Gastrocnemius medialis (tissue), 4 donors: ENCODE measurements around the gene ASIC2. TPM values are rescaled to one million over a fixed set of nuclear protein-coding genes. Genes with fewer than 3 reads are reported as not detected.

ENCODE experiments used
- ATAC-seq, 2 donors: fragments of 150-250 bp; one replicate each; pipeline ENCODE4 v1.9.1; 2016
- DNase-seq, 2 donors: peaks; one replicate each; pipeline ENCODE4 v3.0.0-alpha.2; 2019
- H3K27ac ChIP-seq, 4 donors: fragments of 200-600 bp; sonication (generic); 1 replicate in 1 of 4; 2 replicates in 3 of 4; pipeline ENCODE4 v1.5.1; 2016 to 2018; ENCODE audit warnings: mild to moderate bottlenecking in 2 of 4, moderate library complexity in 1 of 4
- H3K27me3 ChIP-seq, 3 donors: fragments of 200-600 bp; sonication (generic) in 2 of 3; 1 replicate in 1 of 3; 2 replicates in 2 of 3; pipeline versions ENCODE4 v1.5.1 to v1.6.0; 2016 to 2019; ENCODE audit warnings: mild to moderate bottlenecking in 1 of 3, moderate library complexity in 1 of 3
- H3K36me3 ChIP-seq, 2 donors: fragments of 200-600 bp; sonication (generic) in 1 of 2; one replicate each; pipeline ENCODE4 v1.5.1; 2017 to 2018
- H3K4me1 ChIP-seq, 2 donors: fragments of 200-600 bp; sonication (generic) in 1 of 2; one replicate each; pipeline ENCODE4 v1.5.1; 2016 to 2017; ENCODE audit warnings: mild to moderate bottlenecking in 2 of 2
- H3K4me3 ChIP-seq, 4 donors: fragments of 200-600 bp; sonication (generic) in 3 of 4; 1 replicate in 1 of 4; 2 replicates in 3 of 4; pipeline ENCODE4 v1.5.1; 2016 to 2019; ENCODE audit warnings: mild to moderate bottlenecking in 2 of 4
- H3K9me3 ChIP-seq, 3 donors: fragments of 200-600 bp; sonication (generic) in 2 of 3; 1 replicate in 1 of 3; 2 replicates in 2 of 3; pipeline ENCODE4 v1.5.1; 2016 to 2019
- CTCF ChIP-seq, 5 experiments: fragments of 450-650 bp in 3 of 5; fragments of 200-600 bp in 2 of 5; sonication (generic) in 2 of 5; IDR thresholded peaks in 4 of 5; conservative IDR thresholded peaks in 1 of 5; 1 replicate in 4 of 5; 2 replicates in 1 of 5; pipeline ENCODE4 v1.5.1; 2016 to 2019; ENCODE audit warnings: antibody characterized with exemption in 5 of 5, mild to moderate bottlenecking in 3 of 5, moderate library complexity in 3 of 5
- POLR2A ChIP-seq, 2 donors: fragments of 450-650 bp; IDR thresholded peaks; one replicate each; pipeline ENCODE4 v1.6.1; 2017; ENCODE audit warnings: antibody characterized with exemption in 2 of 2, mild to moderate bottlenecking in 2 of 2, moderate library complexity in 2 of 2
- in situ Hi-C, 4 donors: fragments of 200-750 bp; cut with MboI; loops; one replicate each; pipeline versions ENCODE4 v1.15.0 to v1.8.0; 2017; ENCODE audit warnings: low sequenced_read_pairs in 4 of 4
- intact Hi-C: fragments of 100-400 bp; cut with DNase I; formaldehyde crosslinking; loops from one replicate; pipeline ENCODE4 v1.15.1; 2023; ENCODE audit warnings: low total_unique reads
- total RNA-seq, 4 donors: library from RNA; depleted of rRNA; stranded (reverse); fragments of >200 nt; gene quantifications; one replicate each; pipeline versions ENCODE4 v1.1.0 to v1.2.3, GENCODE V29; 2016

The ASIC2 gene
- total RNA-seq, 4 donors from 2014 or later: not detected

GRCh38 chr17:33258296-33258695 is 34.8 kb downstream of the ASIC2 start:
- no peak overlapping the region for H3K4me3 ChIP-seq
- no peaks in the 10 kb centered on the region for H3K4me1 ChIP-seq
- TF ChIP-seq CTCF (IDR thresholded peaks at IDR 0.05 in 4 of 5, conservative IDR thresholded peaks at IDR 0.05 in 1 of 5): no peak
- no peak for TF ChIP-seq POLR2A (IDR thresholded peaks at IDR 0.05)
- H3K27ac ChIP-seq: no peak overlapping the region
- no peaks in the 10 kb centered on the region for H3K9me3 ChIP-seq
- ATAC-seq: no peak
- in situ Hi-C loops (no loop called here), intact Hi-C loops (no loop called here)
- DNase-seq: no peak
- H3K36me3 ChIP-seq: no peaks in the 10 kb centered on the region
- peaks cover 0 to 5% (median 0%) of the 10 kb centered on the region in 3 donors for H3K27me3 ChIP-seq

GRCh38 chr17:33245183-33245582 is 47.9 kb downstream of the ASIC2 start:
- ATAC-seq: no peak
- intact Hi-C loops: no loop called here

GRCh38 chr17:33243732-33244131 is 49.4 kb downstream of the ASIC2 start:
- intact Hi-C loops: no loop called here
- TF ChIP-seq CTCF (IDR thresholded peaks at IDR 0.05 in 4 of 5, conservative IDR thresholded peaks at IDR 0.05 in 1 of 5) (no peak), POLR2A (IDR thresholded peaks at IDR 0.05) (no peak)
- no peaks in the 10 kb centered on the region for H3K9me3 ChIP-seq
- in situ Hi-C loops: no loop called here
- H3K27me3 ChIP-seq: peaks cover 0 to 2% (median 0%) of the 10 kb centered on the region in 3 donors
- no peak overlapping the region for H3K4me3 ChIP-seq
- H3K27ac ChIP-seq: no peak overlapping the region
- no peak for DNase-seq
- H3K36me3 ChIP-seq: no peaks in the 10 kb centered on the region
- ATAC-seq: no peak
- no peaks in the 10 kb centered on the region for H3K4me1 ChIP-seq

More at GRCh38 chr17:33245183-33245582, 47.9 kb downstream of the ASIC2 start:
- in situ Hi-C loops: no loop called here
- TF ChIP-seq POLR2A (IDR thresholded peaks at IDR 0.05) (no peak), CTCF (IDR thresholded peaks at IDR 0.05 in 4 of 5, conservative IDR thresholded peaks at IDR 0.05 in 1 of 5) (no peak)
- H3K4me1 ChIP-seq: no peaks in the 10 kb centered on the region
- H3K36me3 ChIP-seq: no peaks in the 10 kb centered on the region
- H3K4me3 ChIP-seq: no peak overlapping the region
- H3K27me3 ChIP-seq: peaks cover 0 to 2% (median 0%) of the 10 kb centered on the region in 3 donors
- no peak for DNase-seq
- no peaks in the 10 kb centered on the region for H3K9me3 ChIP-seq
- H3K27ac ChIP-seq: no peak overlapping the region

- DNase-seq: no peak
- ATAC-seq: no peak
- in situ Hi-C loops: no loop called here
- Histone ChIP-seq H3K27me3 (peaks cover 0 to 2% (median 0%) of the 10 kb centered on the region in 3 donors), H3K4me1 (no peaks in the 10 kb centered on the region), H3K27ac (no peak overlapping the region), H3K9me3 (no peaks in the 10 kb centered on the region), H3K4me3 (no peak overlapping the region), H3K36me3 (no peaks in the 10 kb centered on the region)
- TF ChIP-seq CTCF (IDR thresholded peaks at IDR 0.05 in 4 of 5, conservative IDR thresholded peaks at IDR 0.05 in 1 of 5) (no peak), POLR2A (IDR thresholded peaks at IDR 0.05) (no peak)
- intact Hi-C loops: no loop called here
Observed at GRCh38 chr17:33242375-33243124, 50.5 kb downstream of the ASIC2 start.
